Spleen (tissue), 11 donors: ENCODE measurements around the gene PHACTR1. TPM values are rescaled to one million over a fixed set of nuclear protein-coding genes. Genes with fewer than 3 reads are reported as not detected.
"Not testable (repeated sequence)": the region's sequence is repeated elsewhere in the genome, so short reads cannot be mapped to it uniquely, and the experiment has no call there.

ENCODE experiments used
- DNase-seq: peaks from one replicate; pipeline ENCODE4 v3.0.0-alpha.2; 2020
- H3K27ac ChIP-seq, 8 donors: fragments of 200-600 bp; sonication (generic) in 7 of 8; 1 replicate in 4 of 8; 2 replicates in 4 of 8; pipeline versions ENCODE4 v1.5.0 to v1.8.0; 2016 to 2021; ENCODE audit warnings: inconsistent platforms in 4 of 8, mild to moderate bottlenecking in 4 of 8, moderate library complexity in 1 of 8
- H3K27me3 ChIP-seq, 7 donors: fragments of 200-600 bp; sonication (generic) in 6 of 7; replicated peaks in 1 of 7; 1 replicate in 4 of 7; 2 replicates in 3 of 7; pipeline versions ENCODE4 v1.5.0 to v1.8.0; 2016 to 2021; ENCODE audit warnings: inconsistent platforms in 3 of 7, mild to moderate bottlenecking in 1 of 7
- H3K36me3 ChIP-seq, 6 donors: fragments of 200-600 bp; sonication (generic) in 5 of 6; 1 replicate in 4 of 6; 2 replicates in 2 of 6; pipeline versions ENCODE4 v1.5.0 to v1.8.0; 2016 to 2021; ENCODE audit warnings: inconsistent platforms in 2 of 6
- H3K4me1 ChIP-seq, 6 donors: fragments of 200-600 bp; sonication (generic) in 5 of 6; 1 replicate in 3 of 6; 2 replicates in 3 of 6; pipeline versions ENCODE4 v1.5.0 to v1.8.0; 2016 to 2021; ENCODE audit warnings: inconsistent platforms in 3 of 6
- H3K4me3 ChIP-seq, 8 donors: fragments of 200-600 bp; sonication (generic) in 7 of 8; 1 replicate in 4 of 8; 2 replicates in 4 of 8; pipeline versions ENCODE4 v1.5.0 to v1.8.0; 2016 to 2021; ENCODE audit warnings: inconsistent platforms in 4 of 8, mild to moderate bottlenecking in 4 of 8, moderate library complexity in 2 of 8
- H3K9me3 ChIP-seq, 8 donors: fragments of 200-600 bp; sonication (generic) in 7 of 8; 1 replicate in 4 of 8; 2 replicates in 4 of 8; pipeline versions ENCODE4 v1.5.0 to v1.8.0; 2016 to 2021; ENCODE audit warnings: inconsistent platforms in 4 of 8
- POLR2A ChIP-seq, 3 donors: fragments of 450-650 bp; IDR thresholded peaks; one replicate each; pipeline ENCODE4 v1.5.1; 2017; ENCODE audit warnings: antibody characterized with exemption in 3 of 3, mild to moderate bottlenecking in 1 of 3
- POLR2AphosphoS5 ChIP-seq, 3 donors: sonication (generic); formaldehyde crosslinking; IDR thresholded peaks; one replicate each; pipeline ENCODE4 v1.5.1; 2017; ENCODE audit warnings: antibody characterized with exemption in 3 of 3
- WGBS, 5 donors: extraction: QIAGEN DNeasy Blood & Tissue Kit in 3 of 5; methylation state at CpG; one replicate each; pipeline versions ENCODE4 v1.1.5 to v1.1.7; 2013 to 2018; 5-methylcytosine and 5-hydroxymethylcytosine counted together
- intact Hi-C: fragments of 100-400 bp; cut with DNase I; formaldehyde crosslinking; loops from one replicate; pipeline ENCODE4 v1.15.0; 2023; ENCODE audit warnings: low total_unique reads
- polyA plus RNA-seq, 3 donors: library from polyadenylated mRNA; stranded (reverse); fragments of 200-250 nt; gene quantifications; one replicate each; pipeline ENCODE4 v1.2.1, GENCODE V29; 2013
- total RNA-seq, 7 donors: library from RNA; depleted of rRNA in 3 of 7; stranded (reverse); fragments of >200 nt in 3 of 7; fragmentation: NEBNext Ultra II Directional in 4 of 7; extraction: Animal tissue kit (Norgen Biotek cat#: 25700) in 4 of 7; gene quantifications; one replicate each; pipeline versions ENCODE4 v1.1.0 to v1.2.1, GENCODE V29; 2016 to 2021
- TF ChIP-seq, protein P1 (sequence below), 11 experiments: fragments of 200-600 bp in 7 of 11; fragments of 450-650 bp in 4 of 11; sonication (generic) in 4 of 11; IDR thresholded peaks in 8 of 11; conservative IDR thresholded peaks in 3 of 11; 1 replicate in 7 of 11; 2 replicates in 4 of 11; pipeline versions ENCODE4 v1.4.0 to v1.8.0; 2016 to 2021; ENCODE audit warnings: antibody characterized with exemption in 11 of 11, inconsistent platforms in 4 of 11, mild to moderate bottlenecking in 1 of 11
- donor health status: healthy with polysubstance abuse.
- donor health status: DM: no; HTN: no; CAD: no; lungs with moderate emphysema.
- donor health status: DM: no; HTN: no; CAD: no.
- donor health status: Bipolar disorder and iron deficiency.
- donor health status: healthy.
- donor health status: DM: no; HTN: no; CAD: no.
- donor health status: DM: yes; HTN: yes; CAD: no.

Gene PHACTR1
- total and polyA plus RNA-seq, 10 donors, result 8.5 to 45.3 (median 30.8) TPM

DNA sequence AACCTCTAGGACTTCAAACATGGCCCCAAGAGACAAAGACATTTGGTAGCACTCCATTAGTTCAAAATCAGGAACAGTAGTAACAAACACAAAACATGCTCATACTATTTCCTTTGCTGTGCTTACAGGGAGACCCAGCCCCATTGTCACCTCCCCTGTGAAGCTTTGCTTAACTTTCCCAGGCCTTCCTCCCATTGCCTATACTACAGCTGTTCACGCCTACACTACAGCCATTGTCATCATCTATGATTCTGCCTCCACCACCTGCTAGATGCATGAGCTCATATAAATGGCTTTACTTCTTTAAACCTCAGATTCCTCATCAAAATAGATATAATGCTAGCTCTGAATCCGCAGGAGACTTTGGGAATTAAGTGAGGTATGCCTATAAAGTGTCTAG, 8.7 kb downstream of the PHACTR1 start:
- Histone ChIP-seq H3K27me3 (peaks cover 0 to 22% (median 0%) of the 10 kb centered on the region in 7 donors), H3K4me1 (no peaks in the 10 kb centered on the region), H3K9me3 (no peaks in the 10 kb centered on the region), H3K4me3 (no peak overlapping the region), H3K36me3 (no peaks in the 10 kb centered on the region), H3K27ac (no peak overlapping the region)
- TF ChIP-seq, protein P1, sequence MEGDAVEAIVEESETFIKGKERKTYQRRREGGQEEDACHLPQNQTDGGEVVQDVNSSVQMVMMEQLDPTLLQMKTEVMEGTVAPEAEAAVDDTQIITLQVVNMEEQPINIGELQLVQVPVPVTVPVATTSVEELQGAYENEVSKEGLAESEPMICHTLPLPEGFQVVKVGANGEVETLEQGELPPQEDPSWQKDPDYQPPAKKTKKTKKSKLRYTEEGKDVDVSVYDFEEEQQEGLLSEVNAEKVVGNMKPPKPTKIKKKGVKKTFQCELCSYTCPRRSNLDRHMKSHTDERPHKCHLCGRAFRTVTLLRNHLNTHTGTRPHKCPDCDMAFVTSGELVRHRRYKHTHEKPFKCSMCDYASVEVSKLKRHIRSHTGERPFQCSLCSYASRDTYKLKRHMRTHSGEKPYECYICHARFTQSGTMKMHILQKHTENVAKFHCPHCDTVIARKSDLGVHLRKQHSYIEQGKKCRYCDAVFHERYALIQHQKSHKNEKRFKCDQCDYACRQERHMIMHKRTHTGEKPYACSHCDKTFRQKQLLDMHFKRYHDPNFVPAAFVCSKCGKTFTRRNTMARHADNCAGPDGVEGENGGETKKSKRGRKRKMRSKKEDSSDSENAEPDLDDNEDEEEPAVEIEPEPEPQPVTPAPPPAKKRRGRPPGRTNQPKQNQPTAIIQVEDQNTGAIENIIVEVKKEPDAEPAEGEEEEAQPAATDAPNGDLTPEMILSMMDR (IDR thresholded peaks at IDR 0.05 in 8 of 11, conservative IDR thresholded peaks at IDR 0.05 in 3 of 11), result no peak
- no peak for TF ChIP-seq POLR2AphosphoS5 (IDR thresholded peaks at IDR 0.05)
- no peak for TF ChIP-seq POLR2A (IDR thresholded peaks at IDR 0.05)
- DNase-seq, result no peak
- intact Hi-C loops, result no loop called here
- 59 to 78% (median 75%) methylated on average over 2 of the region's 2 CpGs for WGBS, 5 donors

GRCh38 chr6:12729467-12729866, 12.9 kb downstream of the PHACTR1 start:
- Histone ChIP-seq H3K9me3 (peaks cover 0 to under 1% (median 0%) of the 10 kb centered on the region in 8 donors), H3K36me3 (no peaks in the 10 kb centered on the region), H3K4me1 (no peaks in the 10 kb centered on the region), H3K27ac (no peak overlapping the region), H3K27me3 (peaks cover 0 to 17% (median 0%) of the 10 kb centered on the region in 7 donors), H3K4me3 (no peak overlapping the region)
- no peak for DNase-seq
- intact Hi-C loops, result no loop called here
- TF ChIP-seq, protein P1 (IDR thresholded peaks at IDR 0.05 in 8 of 11, conservative IDR thresholded peaks at IDR 0.05 in 3 of 11), result no peak
- no peak for TF ChIP-seq POLR2AphosphoS5 (IDR thresholded peaks at IDR 0.05)
- no peak for TF ChIP-seq POLR2A (IDR thresholded peaks at IDR 0.05)
- 53 to 83% (median 76%) methylated on average over 4 of the region's 4 CpGs for WGBS, 5 donors

GRCh38 chr6:12730809-12731208, 14.2 kb downstream of the PHACTR1 start:
- H3K27ac ChIP-seq, H3K36me3 ChIP-seq, H3K4me1 ChIP-seq, H3K4me3 ChIP-seq, DNase-seq, intact Hi-C loops: not testable (repeated sequence)
- WGBS, 5 donors, result 82 to 95% (median 92%) methylated on average over 2 of the region's 2 CpGs
- Histone ChIP-seq H3K27me3 (peaks cover 0 to 17% (median 0%) of the 10 kb centered on the region in 7 donors), H3K9me3 (peaks cover 0 to 11% (median 0%) of the 10 kb centered on the region in 8 donors)

DNA sequence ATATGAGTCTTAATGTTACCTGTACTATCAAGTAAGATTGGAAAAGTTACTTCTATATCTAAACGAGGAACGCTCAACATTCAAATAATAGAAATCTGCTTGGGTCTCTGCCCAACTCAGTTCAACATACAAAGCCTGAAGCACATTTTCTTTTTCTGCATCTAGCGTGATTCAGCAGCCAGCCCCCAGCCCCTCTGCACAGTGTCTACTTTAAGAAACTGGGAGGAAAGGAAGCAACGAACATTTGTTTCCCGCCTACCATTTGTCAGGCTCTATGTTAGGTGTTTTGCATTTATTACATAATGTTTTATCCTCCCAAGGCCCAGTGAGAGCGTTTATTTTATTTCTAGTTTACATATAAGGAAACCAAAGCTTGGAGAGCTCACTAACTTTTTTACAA, 17.3 kb downstream of the PHACTR1 start:
- DNase-seq, result no peak
- no peaks in the 10 kb centered on the region for H3K4me1 ChIP-seq
- 66 to 82% (median 78%) methylated on average over 6 of the region's 6 CpGs for WGBS, 5 donors
- H3K27ac ChIP-seq, result no peak overlapping the region
- peaks cover 0 to 2% (median 0%) of the 10 kb centered on the region in 7 donors for H3K27me3 ChIP-seq
- no peaks in the 10 kb centered on the region for H3K36me3 ChIP-seq
- TF ChIP-seq, protein P1 (IDR thresholded peaks at IDR 0.05 in 8 of 11, conservative IDR thresholded peaks at IDR 0.05 in 3 of 11), result no peak
- TF ChIP-seq POLR2AphosphoS5 (IDR thresholded peaks at IDR 0.05) (no peak), POLR2A (IDR thresholded peaks at IDR 0.05) (no peak)
- intact Hi-C loops, result no loop called here
- peaks cover 0 to 11% (median 0%) of the 10 kb centered on the region in 8 donors for H3K9me3 ChIP-seq
- no peak overlapping the region for H3K4me3 ChIP-seq

GRCh38 chr6:12735786-12736185, 19.2 kb downstream of the PHACTR1 start:
- H3K9me3 ChIP-seq, result peaks cover 0 to 11% (median 0%) of the 10 kb centered on the region in 8 donors
- H3K36me3 ChIP-seq, result no peaks in the 10 kb centered on the region
- no peak for DNase-seq
- no peak overlapping the region for H3K4me3 ChIP-seq
- intact Hi-C loops, result no loop called here
- H3K27ac ChIP-seq, result no peak overlapping the region
- TF ChIP-seq POLR2A (IDR thresholded peaks at IDR 0.05), result no peak
- TF ChIP-seq, protein P1 (IDR thresholded peaks at IDR 0.05 in 8 of 11, conservative IDR thresholded peaks at IDR 0.05 in 3 of 11), result no peak
- TF ChIP-seq POLR2AphosphoS5 (IDR thresholded peaks at IDR 0.05), result no peak
- WGBS, 5 donors, result 54 to 71% (median 58%) methylated on average over 1 of the region's 1 CpG
- H3K4me1 ChIP-seq, result no peaks in the 10 kb centered on the region
- no peaks in the 10 kb centered on the region for H3K27me3 ChIP-seq
